GM23338 (cell line): ENCODE results near the gene DNLZ. TPM values are rescaled to one million over a fixed set of nuclear protein-coding genes. Genes with fewer than 3 reads are reported as not detected.

Experiments
- ATAC-seq: fragments of 200-7000 bp; cut with Tn5 transposase; 3 replicates; pipeline ENCODE4 v1.9.1; 2020
- DNase-seq: peaks from one replicate; pipeline ENCODE4 v3.0.0-alpha.2; 2015; ENCODE audit warnings: low spot score
- H2AFZ ChIP-seq: fragments of 200-600 bp; sonication (generic); 2 replicates; pipeline ENCODE4 v1.8.0; 2016; ENCODE audit warnings: antibody characterized with exemption, mild to moderate bottlenecking, moderate library complexity
- H3F3A ChIP-seq: fragments of 200-600 bp; sonication (generic); replicated peaks from 2 replicates; pipeline ENCODE4 v1.8.0; 2017; ENCODE audit warnings: antibody characterized with exemption, mixed run types, low read depth
- H3K27ac ChIP-seq: fragments of 200-600 bp; sonication (generic); 2 replicates; pipeline ENCODE4 v1.6.1; 2016; ENCODE audit warnings: low read depth
- H3K27me3 ChIP-seq: fragments of 200-600 bp; sonication (generic); 2 replicates; pipeline ENCODE4 v1.8.0; 2016; ENCODE audit warnings: mild to moderate bottlenecking, mixed run types, moderate library complexity; ENCODE audit not compliant: insufficient read depth
- H3K36me3 ChIP-seq: fragments of 200-600 bp; sonication (generic); 2 replicates; pipeline ENCODE4 v1.8.0; 2016; ENCODE audit warnings: mild to moderate bottlenecking; ENCODE audit not compliant: insufficient read depth
- H3K4me1 ChIP-seq: fragments of 200-600 bp; sonication (generic); 2 replicates; pipeline ENCODE4 v1.8.0; 2016; ENCODE audit warnings: mild to moderate bottlenecking, moderate library complexity; ENCODE audit not compliant: insufficient read depth
- H3K4me2 ChIP-seq: fragments of 200-600 bp; sonication (generic); 2 replicates; pipeline ENCODE4 v1.7.1; 2017; ENCODE audit warnings: mixed run types
- H3K4me3 ChIP-seq: fragments of 200-600 bp; sonication (generic); 2 replicates; pipeline ENCODE4 v1.6.1; 2016; ENCODE audit warnings: mixed run types
- H3K79me2 ChIP-seq: fragments of 200-600 bp; sonication (generic); replicated peaks from 2 replicates; pipeline ENCODE4 v1.8.0; 2017; ENCODE audit warnings: mild to moderate bottlenecking; ENCODE audit not compliant: insufficient read depth
- H3K9me2 ChIP-seq: fragments of 200-600 bp; sonication (generic); 2 replicates; pipeline ENCODE4 v1.8.0; 2017; ENCODE audit not compliant: insufficient read depth
- H4K20me1 ChIP-seq: fragments of 200-600 bp; sonication (generic); replicated peaks from 2 replicates; pipeline ENCODE4 v1.8.0; 2017; ENCODE audit warnings: mild to moderate bottlenecking; ENCODE audit not compliant: insufficient read depth
- H3K27ac Mint-ChIP-seq: 2 replicates; pipeline ENCODE4 v1.8.0; 2020; ENCODE audit warnings: inconsistent platforms, mild to moderate bottlenecking, moderate library complexity, mixed read lengths
- H3K27me3 Mint-ChIP-seq: 3 replicates; pipeline ENCODE4 v1.8.0; 2022; ENCODE audit warnings: low read depth, mild to moderate bottlenecking, moderate library complexity, mixed read lengths, inconsistent platforms; ENCODE audit not compliant: insufficient read depth, poor library complexity
- H3K36me3 Mint-ChIP-seq: 3 replicates; pipeline ENCODE4 v1.8.0; 2021; ENCODE audit warnings: low read depth, mild to moderate bottlenecking, inconsistent platforms, moderate library complexity, mixed read lengths
- H3K4me1 Mint-ChIP-seq: 3 replicates; pipeline ENCODE4 v1.8.0; 2020; ENCODE audit warnings: mild to moderate bottlenecking, inconsistent platforms, mixed read lengths
- H3K4me3 Mint-ChIP-seq: 3 replicates; pipeline ENCODE4 v1.8.0; 2021; ENCODE audit warnings: moderate library complexity, mild to moderate bottlenecking, inconsistent platforms, mixed read lengths
- H3K9me3 Mint-ChIP-seq: 3 replicates; pipeline ENCODE4 v1.8.0; 2020; ENCODE audit warnings: moderate library complexity, mild to moderate bottlenecking, inconsistent platforms, mixed read lengths
- CREB1 ChIP-seq: fragments of 250-450 bp; sonication (Bioruptor Pico); IDR thresholded peaks from 2 replicates; pipeline ENCODE4 v1.5.0; 2020; ENCODE audit warnings: low read depth, mild to moderate bottlenecking, moderate library complexity
- CTCF ChIP-seq, 2 experiments: fragments of 200-600 bp in 1 of 2; sonication (generic) in 1 of 2; conservative IDR thresholded peaks; 2 replicates each; pipeline versions ENCODE4 v1.5.1 to v1.6.1; 2016 to 2017; ENCODE audit warnings: antibody characterized with exemption in 2 of 2, low read depth in 2 of 2, mild to moderate bottlenecking in 2 of 2, moderate library complexity in 1 of 2
- EZH2 ChIP-seq: fragments of 200-600 bp; sonication (generic); IDR thresholded peaks from one replicate; pipeline ENCODE4 v1.8.0; 2017; ENCODE audit warnings: antibody characterized with exemption, mild to moderate bottlenecking, low read depth; ENCODE audit not compliant: unreplicated experiment
- JUNB ChIP-seq: IDR thresholded peaks from one replicate; pipeline ENCODE4 v1.6.1; 2016; ENCODE audit warnings: antibody characterized with exemption; ENCODE audit not compliant: unreplicated experiment
- NANOG ChIP-seq: IDR thresholded peaks from 2 replicates; pipeline ENCODE4 v1.6.1; 2016; ENCODE audit warnings: antibody characterized with exemption, borderline replicate concordance
- POLR2AphosphoS5 ChIP-seq: IDR thresholded peaks from 2 replicates; pipeline ENCODE4 v1.6.1; 2016; ENCODE audit warnings: antibody characterized with exemption, low read depth
- ZNF114 ChIP-seq: fragments of 250-450 bp; sonication (Bioruptor Pico); IDR thresholded peaks from 2 replicates; pipeline ENCODE4 v1.5.0; 2020; ENCODE audit warnings: mild to moderate bottlenecking, moderate library complexity
- ZNF331 ChIP-seq: fragments of 250-450 bp; sonication (Bioruptor Pico); IDR thresholded peaks from 2 replicates; pipeline ENCODE4 v1.5.0; 2020; ENCODE audit warnings: low read depth, mild to moderate bottlenecking, moderate library complexity
- polyA plus RNA-seq: library from polyadenylated mRNA; unstranded; fragments of >200 nt; fragmentation: Nextera tagmentation; extraction: Ambion mirVana; gene quantifications from 2 replicates; pipeline ENCODE4 v1.2.1, GENCODE V29; 2016
- total RNA-seq: library from RNA; depleted of rRNA; stranded (reverse); fragments of >200 nt; shearing (Covaris generic); gene quantifications from 2 replicates; pipeline ENCODE4 v1.2.3, GENCODE V29; 2014
- TF ChIP-seq, protein P1 (sequence below): IDR thresholded peaks from 2 replicates; pipeline ENCODE4 v1.6.1; 2016; ENCODE audit warnings: antibody characterized with exemption
- TF ChIP-seq, protein P2 (sequence below): IDR thresholded peaks from one replicate; pipeline ENCODE4 v1.6.1; 2018; ENCODE audit warnings: antibody characterized with exemption; ENCODE audit not compliant: unreplicated experiment

DNLZ gene
- total and polyA plus RNA-seq, 2 experiments from 2014 or later: 33.4 to 53.9 TPM

GRCh38 chr9:136370687-136371532, 7.4 kb upstream of the DNLZ start:
- no peaks in the 10 kb centered on the region for H3K4me1 ChIP-seq
- H3K4me3 ChIP-seq: no peak overlapping the region
- H2AFZ ChIP-seq: no peak overlapping the region
- H3K9me2 ChIP-seq: no peaks in the 10 kb centered on the region
- Mint-ChIP-seq H3K36me3 (peaks cover 6% of the 10 kb centered on the region; the same call in 2 of the 3 replicates), H3K4me1 (no peaks in the 10 kb centered on the region), H3K27me3 (peaks cover 11% of the 10 kb centered on the region), H3K4me3 (no peak overlapping the region), H3K9me3 (no peaks in the 10 kb centered on the region), H3K27ac (no peak overlapping the region)
- no peak for TF ChIP-seq EZH2
- H3K4me2 ChIP-seq: no peak overlapping the region
- no peaks in the 10 kb centered on the region for H3K79me2 ChIP-seq
- no peak; the same call in 2 of the 3 replicates for ATAC-seq
- no peaks in the 10 kb centered on the region for H3K27me3 ChIP-seq
- H3K27ac ChIP-seq: no peak overlapping the region
- no peaks in the 10 kb centered on the region; the same call in 1 of the 2 replicates for H4K20me1 ChIP-seq
- H3F3A ChIP-seq: no peaks in the 10 kb centered on the region
- H3K36me3 ChIP-seq: no peaks in the 10 kb centered on the region
- DNase-seq: no peak

- no peak overlapping the region for H2AFZ ChIP-seq
- peaks cover 16% of the 10 kb centered on the region for H3K27me3 Mint-ChIP-seq
- no peaks in the 10 kb centered on the region for H3K9me2 ChIP-seq
- H3K79me2 ChIP-seq: no peaks in the 10 kb centered on the region
- no peak for ATAC-seq
- no peaks in the 10 kb centered on the region for H3K4me1 ChIP-seq
- no peak overlapping the region for H3K4me2 ChIP-seq
- 0 out of 3 replicates have a peak, but pooled peaks cover 3% of the 10 kb centered on the region for H3K4me1 Mint-ChIP-seq
- H3K27ac Mint-ChIP-seq: no peak overlapping the region
- H3F3A ChIP-seq: no peaks in the 10 kb centered on the region
- no peak overlapping the region for H3K4me3 Mint-ChIP-seq
- H3K27ac ChIP-seq: no peak overlapping the region
- no peak for DNase-seq
- no peaks in the 10 kb centered on the region; the same call in 1 of the 2 replicates for H4K20me1 ChIP-seq
- H3K4me3 ChIP-seq: no peak overlapping the region
- no peaks in the 10 kb centered on the region for H3K9me3 Mint-ChIP-seq
- no peaks in the 10 kb centered on the region for H3K27me3 ChIP-seq
- H3K36me3 Mint-ChIP-seq: peaks cover 3% of the 10 kb centered on the region; the same call in 1 of the 3 replicates
- H3K36me3 ChIP-seq: no peaks in the 10 kb centered on the region
- no peak for TF ChIP-seq CTCF (conservative IDR thresholded peaks at IDR 0.05; ENCODE audit: low read depth in 2 of 2)
- TF ChIP-seq NANOG: no peak
- TF ChIP-seq, protein P1, sequence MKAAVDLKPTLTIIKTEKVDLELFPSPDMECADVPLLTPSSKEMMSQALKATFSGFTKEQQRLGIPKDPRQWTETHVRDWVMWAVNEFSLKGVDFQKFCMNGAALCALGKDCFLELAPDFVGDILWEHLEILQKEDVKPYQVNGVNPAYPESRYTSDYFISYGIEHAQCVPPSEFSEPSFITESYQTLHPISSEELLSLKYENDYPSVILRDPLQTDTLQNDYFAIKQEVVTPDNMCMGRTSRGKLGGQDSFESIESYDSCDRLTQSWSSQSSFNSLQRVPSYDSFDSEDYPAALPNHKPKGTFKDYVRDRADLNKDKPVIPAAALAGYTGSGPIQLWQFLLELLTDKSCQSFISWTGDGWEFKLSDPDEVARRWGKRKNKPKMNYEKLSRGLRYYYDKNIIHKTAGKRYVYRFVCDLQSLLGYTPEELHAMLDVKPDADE: no peak
- TF ChIP-seq JUNB: no peak
- TF ChIP-seq ZNF331: no peak
- TF ChIP-seq ZNF114 (CRISPR knock-in tag): no peak
- TF ChIP-seq POLR2AphosphoS5: no peak
- TF ChIP-seq, protein P2, sequence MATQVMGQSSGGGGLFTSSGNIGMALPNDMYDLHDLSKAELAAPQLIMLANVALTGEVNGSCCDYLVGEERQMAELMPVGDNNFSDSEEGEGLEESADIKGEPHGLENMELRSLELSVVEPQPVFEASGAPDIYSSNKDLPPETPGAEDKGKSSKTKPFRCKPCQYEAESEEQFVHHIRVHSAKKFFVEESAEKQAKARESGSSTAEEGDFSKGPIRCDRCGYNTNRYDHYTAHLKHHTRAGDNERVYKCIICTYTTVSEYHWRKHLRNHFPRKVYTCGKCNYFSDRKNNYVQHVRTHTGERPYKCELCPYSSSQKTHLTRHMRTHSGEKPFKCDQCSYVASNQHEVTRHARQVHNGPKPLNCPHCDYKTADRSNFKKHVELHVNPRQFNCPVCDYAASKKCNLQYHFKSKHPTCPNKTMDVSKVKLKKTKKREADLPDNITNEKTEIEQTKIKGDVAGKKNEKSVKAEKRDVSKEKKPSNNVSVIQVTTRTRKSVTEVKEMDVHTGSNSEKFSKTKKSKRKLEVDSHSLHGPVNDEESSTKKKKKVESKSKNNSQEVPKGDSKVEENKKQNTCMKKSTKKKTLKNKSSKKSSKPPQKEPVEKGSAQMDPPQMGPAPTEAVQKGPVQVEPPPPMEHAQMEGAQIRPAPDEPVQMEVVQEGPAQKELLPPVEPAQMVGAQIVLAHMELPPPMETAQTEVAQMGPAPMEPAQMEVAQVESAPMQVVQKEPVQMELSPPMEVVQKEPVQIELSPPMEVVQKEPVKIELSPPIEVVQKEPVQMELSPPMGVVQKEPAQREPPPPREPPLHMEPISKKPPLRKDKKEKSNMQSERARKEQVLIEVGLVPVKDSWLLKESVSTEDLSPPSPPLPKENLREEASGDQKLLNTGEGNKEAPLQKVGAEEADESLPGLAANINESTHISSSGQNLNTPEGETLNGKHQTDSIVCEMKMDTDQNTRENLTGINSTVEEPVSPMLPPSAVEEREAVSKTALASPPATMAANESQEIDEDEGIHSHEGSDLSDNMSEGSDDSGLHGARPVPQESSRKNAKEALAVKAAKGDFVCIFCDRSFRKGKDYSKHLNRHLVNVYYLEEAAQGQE: no peak
- TF ChIP-seq CREB1: no peak
Observed at GRCh38 chr9:136370037-136370436, 6.5 kb upstream of the DNLZ start.
